SK-N-SH treated with all-trans-retinoic acid at 6 μM for 48 hours (cell line): ENCODE data around the gene CD79A.

Source experiments
- ATAC-seq: fragments of 200-7000 bp; cut with Tn5 transposase; 3 replicates; pipeline ENCODE4 v1.9.1; 2020; ENCODE audit warnings: mild to moderate bottlenecking, moderate library complexity
- ARNTL ChIP-seq: fragments of 450-650 bp; formaldehyde crosslinking; IDR thresholded peaks from 2 replicates; pipeline ENCODE4 v1.5.0; 2020; ENCODE audit warnings: low read depth, mild to moderate bottlenecking, moderate library complexity, borderline replicate concordance
- BACH2 ChIP-seq: fragments of 250-450 bp; sonication (Bioruptor Pico); IDR thresholded peaks from 2 replicates; pipeline ENCODE4 v1.9.0; 2021; ENCODE audit warnings: mild to moderate bottlenecking, borderline replicate concordance
- CSDC2 ChIP-seq: fragments of 250-450 bp; sonication (Bioruptor Pico); IDR thresholded peaks from 2 replicates; pipeline ENCODE4 v1.5.0; 2020; ENCODE audit warnings: mild to moderate bottlenecking, moderate library complexity
- ESRRG ChIP-seq: fragments of 250-450 bp; sonication (Bioruptor Pico); IDR thresholded peaks from 2 replicates; pipeline ENCODE4 v1.6.1; 2021; ENCODE audit warnings: mild to moderate bottlenecking
- GLIS3 ChIP-seq: fragments of 250-450 bp; sonication (Bioruptor Pico); IDR thresholded peaks from 2 replicates; pipeline ENCODE4 v1.5.0; 2020; ENCODE audit warnings: mild to moderate bottlenecking, moderate library complexity
- ISL1 ChIP-seq: fragments of 250-450 bp; sonication (Bioruptor Pico); IDR thresholded peaks from 2 replicates; pipeline ENCODE4 v2.1.2; 2022; ENCODE audit warnings: mild to moderate bottlenecking, moderate library complexity
- OSR1 ChIP-seq: fragments of 250-450 bp; sonication (Bioruptor Pico); IDR thresholded peaks from 2 replicates; pipeline ENCODE4 v1.8.0; 2022; ENCODE audit warnings: moderate library complexity, mild to moderate bottlenecking, inconsistent platforms
- PPARA ChIP-seq: fragments of 250-450 bp; sonication (Bioruptor Pico); IDR thresholded peaks from 2 replicates; pipeline ENCODE4 v1.5.0; 2020; ENCODE audit warnings: mild to moderate bottlenecking, borderline replicate concordance
- RARB ChIP-seq: fragments of 250-450 bp; sonication (Bioruptor Pico); IDR thresholded peaks from 2 replicates; pipeline ENCODE4 v1.8.0; 2021; ENCODE audit warnings: mild to moderate bottlenecking, moderate library complexity
- SNAI2 ChIP-seq: fragments of 250-450 bp; sonication (Bioruptor Pico); IDR thresholded peaks from 2 replicates; pipeline ENCODE4 v1.5.0; 2020; ENCODE audit warnings: mild to moderate bottlenecking, moderate library complexity
- TCF4 ChIP-seq: fragments of 250-450 bp; sonication (Bioruptor Pico); IDR thresholded peaks from 2 replicates; pipeline ENCODE4 v1.8.0; 2021; ENCODE audit warnings: mild to moderate bottlenecking, moderate library complexity, borderline replicate concordance
- TOX ChIP-seq: fragments of 250-450 bp; sonication (Bioruptor Pico); IDR thresholded peaks from 2 replicates; pipeline ENCODE4 v1.8.0; 2021; ENCODE audit warnings: mild to moderate bottlenecking, moderate library complexity, borderline replicate concordance
- ZFP3 ChIP-seq: fragments of 250-450 bp; sonication (Bioruptor Pico); IDR thresholded peaks from 2 replicates; pipeline ENCODE4 v1.5.0; 2020; ENCODE audit warnings: mild to moderate bottlenecking, moderate library complexity
- ZFP30 ChIP-seq: fragments of 450-650 bp; formaldehyde crosslinking; IDR thresholded peaks from 2 replicates; pipeline ENCODE4 v1.5.0; 2022; ENCODE audit warnings: mild to moderate bottlenecking, moderate library complexity
- ZNF70 ChIP-seq: fragments of 450-650 bp; formaldehyde crosslinking; IDR thresholded peaks from 2 replicates; pipeline ENCODE4 v1.5.0; 2020; ENCODE audit warnings: mild to moderate bottlenecking, moderate library complexity
- ZNF8 ChIP-seq: fragments of 450-650 bp; formaldehyde crosslinking; IDR thresholded peaks from 2 replicates; pipeline ENCODE4 v1.5.0; 2020; ENCODE audit warnings: mild to moderate bottlenecking, moderate library complexity
- TF ChIP-seq, protein P1 (sequence below): fragments of 250-450 bp; sonication (Bioruptor Pico); IDR thresholded peaks from 2 replicates; pipeline ENCODE4 v1.5.1; 2020; ENCODE audit warnings: low read depth, mild to moderate bottlenecking, moderate library complexity
- TF ChIP-seq, protein P2 (sequence below): fragments of 250-450 bp; sonication (Bioruptor Pico); IDR thresholded peaks from 2 replicates; pipeline ENCODE4 v1.8.0; 2021; ENCODE audit warnings: low read depth, mild to moderate bottlenecking, moderate library complexity, borderline replicate concordance
- TF ChIP-seq, protein P3 (sequence below): fragments of 250-450 bp; sonication (Bioruptor Pico); IDR thresholded peaks from 2 replicates; pipeline ENCODE4 v1.8.0; 2020; ENCODE audit warnings: mild to moderate bottlenecking, moderate library complexity, borderline replicate concordance
- TF ChIP-seq, protein P4 (sequence below): fragments of 250-450 bp; sonication (Bioruptor Pico); IDR thresholded peaks from 2 replicates; pipeline ENCODE4 v1.5.0; 2020; ENCODE audit warnings: mild to moderate bottlenecking, moderate library complexity
- TF ChIP-seq, protein P5 (sequence below): fragments of 250-450 bp; sonication (Bioruptor Pico); IDR thresholded peaks from 2 replicates; pipeline ENCODE4 v1.5.1; 2021; ENCODE audit warnings: mild to moderate bottlenecking, moderate library complexity

CD79A gene

DNA sequence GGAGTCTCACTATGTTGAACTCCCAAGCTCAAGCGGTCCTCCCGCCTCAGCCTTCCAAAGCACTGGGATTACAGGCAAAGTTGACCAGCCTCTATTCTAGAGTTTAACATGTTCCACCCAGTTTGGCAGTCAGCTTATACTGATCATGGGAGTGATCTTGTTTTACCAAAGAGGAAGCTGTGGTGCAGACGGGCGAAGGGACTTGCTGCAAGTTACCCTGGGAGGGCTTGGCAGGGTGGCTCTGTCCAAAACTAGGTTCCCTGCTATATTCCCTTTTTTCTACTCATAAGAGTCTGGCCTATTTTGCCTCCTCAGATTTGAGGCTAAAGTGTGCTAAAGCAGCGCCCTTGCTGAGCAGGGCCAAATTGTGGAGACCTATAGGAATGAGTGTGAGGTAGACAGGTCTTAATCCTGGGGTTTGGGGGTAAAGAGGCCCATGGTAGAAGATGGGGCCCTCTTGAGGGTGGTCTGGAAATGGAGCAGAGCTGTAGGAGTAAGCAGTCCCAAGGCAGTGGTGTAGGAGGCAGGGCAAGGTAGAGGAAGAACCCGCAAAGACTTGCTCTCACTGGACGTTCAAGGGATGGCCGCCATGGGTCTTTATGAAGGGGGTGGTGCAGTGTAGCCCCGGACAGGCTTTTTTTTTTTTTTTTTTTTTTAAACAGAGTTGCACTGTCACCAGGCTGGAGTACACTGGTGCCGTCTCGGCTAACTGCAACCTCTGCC is 13.7 kb upstream of the CD79A start:
- TF ChIP-seq ZFP30 (CRISPR knock-in tag), result no peak
- TF ChIP-seq, protein P1, sequence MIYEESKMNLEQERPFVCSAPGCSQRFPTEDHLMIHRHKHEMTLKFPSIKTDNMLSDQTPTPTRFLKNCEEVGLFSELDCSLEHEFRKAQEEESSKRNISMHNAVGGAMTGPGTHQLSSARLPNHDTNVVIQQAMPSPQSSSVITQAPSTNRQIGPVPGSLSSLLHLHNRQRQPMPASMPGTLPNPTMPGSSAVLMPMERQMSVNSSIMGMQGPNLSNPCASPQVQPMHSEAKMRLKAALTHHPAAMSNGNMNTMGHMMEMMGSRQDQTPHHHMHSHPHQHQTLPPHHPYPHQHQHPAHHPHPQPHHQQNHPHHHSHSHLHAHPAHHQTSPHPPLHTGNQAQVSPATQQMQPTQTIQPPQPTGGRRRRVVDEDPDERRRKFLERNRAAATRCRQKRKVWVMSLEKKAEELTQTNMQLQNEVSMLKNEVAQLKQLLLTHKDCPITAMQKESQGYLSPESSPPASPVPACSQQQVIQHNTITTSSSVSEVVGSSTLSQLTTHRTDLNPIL (CRISPR knock-in tag), result no peak
- no peak for TF ChIP-seq ARNTL (CRISPR knock-in tag)
- no peak for TF ChIP-seq TOX (CRISPR knock-in tag)
- no peak for TF ChIP-seq ZNF8 (CRISPR knock-in tag)
- TF ChIP-seq, protein P2, sequence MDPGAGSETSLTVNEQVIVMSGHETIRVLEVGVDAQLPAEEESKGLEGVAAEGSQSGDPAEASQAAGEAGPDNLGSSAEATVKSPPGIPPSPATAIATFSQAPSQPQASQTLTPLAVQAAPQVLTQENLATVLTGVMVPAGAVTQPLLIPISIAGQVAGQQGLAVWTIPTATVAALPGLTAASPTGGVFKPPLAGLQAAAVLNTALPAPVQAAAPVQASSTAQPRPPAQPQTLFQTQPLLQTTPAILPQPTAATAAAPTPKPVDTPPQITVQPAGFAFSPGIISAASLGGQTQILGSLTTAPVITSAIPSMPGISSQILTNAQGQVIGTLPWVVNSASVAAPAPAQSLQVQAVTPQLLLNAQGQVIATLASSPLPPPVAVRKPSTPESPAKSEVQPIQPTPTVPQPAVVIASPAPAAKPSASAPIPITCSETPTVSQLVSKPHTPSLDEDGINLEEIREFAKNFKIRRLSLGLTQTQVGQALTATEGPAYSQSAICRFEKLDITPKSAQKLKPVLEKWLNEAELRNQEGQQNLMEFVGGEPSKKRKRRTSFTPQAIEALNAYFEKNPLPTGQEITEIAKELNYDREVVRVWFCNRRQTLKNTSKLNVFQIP (CRISPR knock-in tag), result no peak
- TF ChIP-seq, protein P3, sequence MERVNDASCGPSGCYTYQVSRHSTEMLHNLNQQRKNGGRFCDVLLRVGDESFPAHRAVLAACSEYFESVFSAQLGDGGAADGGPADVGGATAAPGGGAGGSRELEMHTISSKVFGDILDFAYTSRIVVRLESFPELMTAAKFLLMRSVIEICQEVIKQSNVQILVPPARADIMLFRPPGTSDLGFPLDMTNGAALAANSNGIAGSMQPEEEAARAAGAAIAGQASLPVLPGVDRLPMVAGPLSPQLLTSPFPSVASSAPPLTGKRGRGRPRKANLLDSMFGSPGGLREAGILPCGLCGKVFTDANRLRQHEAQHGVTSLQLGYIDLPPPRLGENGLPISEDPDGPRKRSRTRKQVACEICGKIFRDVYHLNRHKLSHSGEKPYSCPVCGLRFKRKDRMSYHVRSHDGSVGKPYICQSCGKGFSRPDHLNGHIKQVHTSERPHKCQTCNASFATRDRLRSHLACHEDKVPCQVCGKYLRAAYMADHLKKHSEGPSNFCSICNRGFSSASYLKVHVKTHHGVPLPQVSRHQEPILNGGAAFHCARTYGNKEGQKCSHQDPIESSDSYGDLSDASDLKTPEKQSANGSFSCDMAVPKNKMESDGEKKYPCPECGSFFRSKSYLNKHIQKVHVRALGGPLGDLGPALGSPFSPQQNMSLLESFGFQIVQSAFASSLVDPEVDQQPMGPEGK (CRISPR knock-in tag), result no peak
- TF ChIP-seq ISL1 (CRISPR knock-in tag), result no peak
- TF ChIP-seq ZNF70 (CRISPR knock-in tag), result no peak
- TF ChIP-seq, protein P4, sequence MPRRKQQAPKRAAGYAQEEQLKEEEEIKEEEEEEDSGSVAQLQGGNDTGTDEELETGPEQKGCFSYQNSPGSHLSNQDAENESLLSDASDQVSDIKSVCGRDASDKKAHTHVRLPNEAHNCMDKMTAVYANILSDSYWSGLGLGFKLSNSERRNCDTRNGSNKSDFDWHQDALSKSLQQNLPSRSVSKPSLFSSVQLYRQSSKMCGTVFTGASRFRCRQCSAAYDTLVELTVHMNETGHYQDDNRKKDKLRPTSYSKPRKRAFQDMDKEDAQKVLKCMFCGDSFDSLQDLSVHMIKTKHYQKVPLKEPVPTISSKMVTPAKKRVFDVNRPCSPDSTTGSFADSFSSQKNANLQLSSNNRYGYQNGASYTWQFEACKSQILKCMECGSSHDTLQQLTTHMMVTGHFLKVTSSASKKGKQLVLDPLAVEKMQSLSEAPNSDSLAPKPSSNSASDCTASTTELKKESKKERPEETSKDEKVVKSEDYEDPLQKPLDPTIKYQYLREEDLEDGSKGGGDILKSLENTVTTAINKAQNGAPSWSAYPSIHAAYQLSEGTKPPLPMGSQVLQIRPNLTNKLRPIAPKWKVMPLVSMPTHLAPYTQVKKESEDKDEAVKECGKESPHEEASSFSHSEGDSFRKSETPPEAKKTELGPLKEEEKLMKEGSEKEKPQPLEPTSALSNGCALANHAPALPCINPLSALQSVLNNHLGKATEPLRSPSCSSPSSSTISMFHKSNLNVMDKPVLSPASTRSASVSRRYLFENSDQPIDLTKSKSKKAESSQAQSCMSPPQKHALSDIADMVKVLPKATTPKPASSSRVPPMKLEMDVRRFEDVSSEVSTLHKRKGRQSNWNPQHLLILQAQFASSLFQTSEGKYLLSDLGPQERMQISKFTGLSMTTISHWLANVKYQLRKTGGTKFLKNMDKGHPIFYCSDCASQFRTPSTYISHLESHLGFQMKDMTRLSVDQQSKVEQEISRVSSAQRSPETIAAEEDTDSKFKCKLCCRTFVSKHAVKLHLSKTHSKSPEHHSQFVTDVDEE (CRISPR knock-in tag), result no peak
- TF ChIP-seq CSDC2 (CRISPR knock-in tag), result no peak
- no peak for TF ChIP-seq RARB (CRISPR knock-in tag)
- TF ChIP-seq SNAI2, result no peak
- no peak for TF ChIP-seq ESRRG (CRISPR knock-in tag)
- no peak for TF ChIP-seq OSR1 (CRISPR knock-in tag)
- ATAC-seq, result no peak

DNA sequence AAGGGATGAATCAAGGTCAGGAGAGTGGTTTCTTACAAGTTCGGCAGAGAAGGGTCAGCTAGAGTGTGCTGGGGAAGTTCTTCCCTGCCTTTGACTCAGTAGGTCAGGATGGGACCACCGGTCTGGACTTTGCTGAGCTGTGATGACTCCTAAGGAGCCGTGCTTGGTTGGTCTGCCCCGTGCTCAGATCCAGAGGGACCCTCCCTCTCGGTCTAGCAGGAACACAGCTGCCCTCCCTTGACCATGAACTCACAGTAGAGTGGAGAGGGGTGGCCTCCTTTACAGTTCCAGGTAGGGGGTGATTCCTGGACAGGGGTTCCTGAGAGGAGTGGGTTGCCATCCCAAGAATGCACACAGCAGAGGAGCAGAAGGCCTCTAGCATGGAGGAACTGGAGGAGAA is 12.7 kb upstream of the CD79A start:
- TF ChIP-seq, protein P1 (CRISPR knock-in tag), result no peak
- TF ChIP-seq ZFP30 (CRISPR knock-in tag) (no peak), TOX (CRISPR knock-in tag) (no peak), ISL1 (CRISPR knock-in tag) (no peak), SNAI2 (no peak), ZNF70 (CRISPR knock-in tag) (no peak), ESRRG (CRISPR knock-in tag) (no peak), CSDC2 (CRISPR knock-in tag) (no peak), PPARA (CRISPR knock-in tag) (no peak), BACH2 (CRISPR knock-in tag) (no peak), ZFP3 (CRISPR knock-in tag) (no peak), RARB (CRISPR knock-in tag) (no peak), OSR1 (CRISPR knock-in tag) (no peak), ARNTL (CRISPR knock-in tag) (no peak), GLIS3 (CRISPR knock-in tag) (no peak), TCF4 (CRISPR knock-in tag) (no peak), ZNF8 (CRISPR knock-in tag) (no peak)
- TF ChIP-seq, protein P5, sequence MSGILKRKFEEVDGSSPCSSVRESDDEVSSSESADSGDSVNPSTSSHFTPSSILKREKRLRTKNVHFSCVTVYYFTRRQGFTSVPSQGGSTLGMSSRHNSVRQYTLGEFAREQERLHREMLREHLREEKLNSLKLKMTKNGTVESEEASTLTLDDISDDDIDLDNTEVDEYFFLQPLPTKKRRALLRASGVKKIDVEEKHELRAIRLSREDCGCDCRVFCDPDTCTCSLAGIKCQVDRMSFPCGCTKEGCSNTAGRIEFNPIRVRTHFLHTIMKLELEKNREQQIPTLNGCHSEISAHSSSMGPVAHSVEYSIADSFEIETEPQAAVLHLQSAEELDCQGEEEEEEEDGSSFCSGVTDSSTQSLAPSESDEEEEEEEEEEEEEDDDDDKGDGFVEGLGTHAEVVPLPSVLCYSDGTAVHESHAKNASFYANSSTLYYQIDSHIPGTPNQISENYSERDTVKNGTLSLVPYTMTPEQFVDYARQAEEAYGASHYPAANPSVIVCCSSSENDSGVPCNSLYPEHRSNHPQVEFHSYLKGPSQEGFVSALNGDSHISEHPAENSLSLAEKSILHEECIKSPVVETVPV (CRISPR knock-in tag), result no peak
- TF ChIP-seq, protein P3 (CRISPR knock-in tag), result no peak
- TF ChIP-seq, protein P4 (CRISPR knock-in tag), result no peak
- ATAC-seq, result no peak
